HG02981 (cell line): ENCODE data around the gene CSTF3.

Source experiments
- ATAC-seq: cut with Tn5 transposase; IDR thresholded peaks from one replicate; pipeline ENCODE4 v1.9.1; 2021; ENCODE audit warnings: mild to moderate bottlenecking, moderate library complexity; ENCODE audit not compliant: unreplicated experiment

CSTF3 gene

DNA sequence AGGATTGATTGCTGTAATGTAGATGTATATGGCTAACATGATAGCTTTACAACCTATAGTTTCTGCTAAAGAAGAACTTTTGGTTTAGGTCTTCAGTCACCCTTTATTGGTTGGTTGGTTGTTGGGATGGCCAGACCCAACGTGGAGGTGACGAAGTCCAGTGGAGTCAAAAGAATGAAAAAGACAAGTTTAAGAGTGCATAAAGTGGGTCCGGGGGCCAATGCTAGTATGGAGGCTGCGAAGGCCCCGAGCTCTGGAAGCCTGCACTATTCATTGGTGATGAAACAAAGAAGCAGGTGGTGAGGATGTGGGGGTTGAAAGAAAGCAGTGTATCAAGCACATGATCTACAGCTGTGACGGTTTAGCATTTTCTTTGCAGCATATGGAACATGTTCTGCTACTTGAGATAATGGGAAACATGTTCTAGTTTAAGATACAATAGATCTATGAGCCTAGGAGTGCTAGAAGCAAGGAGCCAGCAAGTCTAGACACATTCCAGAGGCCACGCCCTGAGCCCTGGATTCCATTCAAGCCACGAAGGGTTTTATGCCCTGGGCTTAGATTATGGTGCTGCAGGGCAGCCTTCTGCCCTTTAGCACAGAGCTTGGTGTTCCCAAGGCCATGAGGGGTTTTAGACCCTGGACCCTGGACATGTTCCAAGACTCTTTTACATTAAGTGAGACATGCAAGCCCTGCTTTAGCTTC lies 115.6 kb downstream of the CSTF3 start:
- no peak for ATAC-seq

DNA sequence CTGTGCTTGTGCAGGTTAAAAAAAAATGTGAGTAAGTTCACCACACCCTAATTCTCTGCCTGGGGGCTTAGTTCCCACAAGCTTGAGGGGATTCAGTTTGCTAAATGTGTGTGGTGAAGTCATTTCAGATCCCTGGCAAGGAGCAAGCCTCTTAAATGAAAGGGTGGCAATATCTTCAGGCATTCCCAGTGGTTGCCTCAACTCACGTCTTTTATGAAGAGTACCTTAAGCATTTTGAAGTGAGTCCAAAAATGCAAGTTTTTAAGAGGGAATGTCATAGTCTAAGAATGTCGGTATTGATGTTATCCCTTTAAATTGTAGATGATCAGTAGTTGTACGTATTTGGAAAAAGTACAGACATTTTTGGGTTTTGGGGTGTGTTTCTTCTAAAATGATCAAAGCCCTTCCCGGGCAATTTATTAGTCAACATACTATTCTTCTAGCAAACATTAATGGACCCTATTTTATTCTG lies 117.0 kb downstream of the CSTF3 start:
- ATAC-seq = no peak

DNA sequence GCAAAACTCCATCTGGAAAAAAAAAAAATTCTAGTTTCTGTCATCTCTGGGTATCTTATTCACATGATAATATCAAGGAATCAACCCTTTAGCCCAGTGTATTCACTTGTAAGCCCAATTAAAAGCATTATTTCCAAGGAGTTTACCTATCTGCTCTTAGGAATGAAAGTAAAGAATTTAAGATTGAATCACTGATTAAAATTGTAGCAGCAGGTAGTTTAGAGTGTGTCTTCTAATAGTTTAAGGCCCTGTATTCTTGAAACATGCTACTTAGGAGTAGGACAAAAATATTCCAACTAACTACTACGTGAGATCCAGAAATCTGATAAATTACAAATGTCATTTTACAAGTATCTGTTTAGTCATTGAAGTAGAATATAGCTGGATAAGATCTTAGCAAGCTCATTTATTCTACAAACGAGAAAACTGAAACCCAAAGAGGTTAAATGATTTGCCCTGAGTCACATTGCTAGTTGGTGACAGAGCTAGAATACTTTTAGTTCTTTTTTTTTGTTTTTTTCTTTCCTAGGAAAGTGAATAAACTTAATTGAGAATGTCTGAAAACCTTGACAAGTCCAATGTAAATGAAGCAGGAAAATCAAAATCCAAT lies 118.0 kb downstream of the CSTF3 start:
- ATAC-seq = no peak

DNA sequence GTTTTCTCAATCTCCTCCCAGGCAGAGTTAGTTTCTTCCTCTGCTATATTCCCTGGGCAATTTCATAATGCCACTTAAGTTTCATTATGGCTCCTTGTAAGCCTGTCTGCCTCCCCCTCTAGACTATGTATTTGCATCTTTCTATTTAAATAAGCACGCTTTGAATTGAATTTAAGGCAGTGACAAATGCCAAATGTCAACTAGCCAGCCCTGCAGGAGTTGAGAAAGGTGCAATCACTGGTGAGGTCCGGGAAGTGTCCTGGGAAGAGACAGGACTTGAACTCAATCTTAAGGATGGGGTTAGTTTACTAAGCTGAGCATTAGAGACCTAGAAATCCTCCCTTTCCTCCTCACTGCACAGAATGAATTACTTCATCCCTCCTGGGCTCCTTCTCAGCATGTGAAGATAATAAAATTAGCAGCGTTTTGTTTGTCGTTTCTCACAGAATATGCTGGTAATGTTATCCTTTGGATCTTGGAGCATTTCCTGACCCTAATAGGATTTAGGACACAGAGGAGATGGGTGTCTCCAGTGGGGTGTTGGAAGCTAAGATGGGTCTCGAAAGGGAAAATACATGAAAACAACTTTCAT lies 120.3 kb downstream of the CSTF3 start:
- ATAC-seq = no peak

DNA sequence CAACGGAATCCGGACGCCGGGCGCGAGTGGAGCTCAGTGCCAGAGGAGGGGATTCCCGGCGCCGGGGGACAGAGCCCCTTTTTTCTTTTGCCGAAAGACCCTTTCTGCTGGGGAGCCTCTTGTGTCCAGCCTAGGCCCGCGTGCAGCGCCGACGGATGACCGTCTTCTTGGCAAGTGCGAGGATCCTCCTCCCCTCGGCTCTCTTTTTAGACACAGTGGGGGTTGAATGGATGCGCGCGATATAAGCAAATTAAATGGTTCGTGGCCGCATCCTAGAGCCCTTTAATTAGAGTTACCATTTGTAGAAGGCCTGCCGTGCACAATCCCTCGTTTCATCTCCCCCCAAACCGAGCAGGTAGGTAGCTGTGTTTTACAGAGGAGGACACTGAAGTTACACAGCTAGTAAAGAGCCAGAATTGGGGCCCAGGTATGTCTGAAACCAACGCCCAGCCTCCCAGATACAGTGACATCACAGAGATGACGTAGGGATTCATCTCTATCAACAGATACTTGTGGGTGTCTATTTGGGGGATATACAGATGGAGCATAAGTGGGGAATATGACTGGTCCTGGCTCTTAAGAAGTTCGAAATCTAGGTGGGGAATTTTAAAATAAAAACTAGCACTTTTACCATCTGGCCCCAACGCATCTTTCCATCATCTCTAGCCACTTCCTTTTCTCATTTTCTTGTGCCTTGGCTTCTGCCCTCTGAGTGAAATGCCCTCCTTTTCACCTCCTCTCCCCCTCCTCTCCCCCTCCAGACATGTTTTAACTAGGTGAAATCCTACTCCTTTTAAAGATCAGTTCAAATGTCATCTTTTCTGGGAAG lies 121.0 kb downstream of the CSTF3 start:
- ATAC-seq = peak; percentile 23

DNA sequence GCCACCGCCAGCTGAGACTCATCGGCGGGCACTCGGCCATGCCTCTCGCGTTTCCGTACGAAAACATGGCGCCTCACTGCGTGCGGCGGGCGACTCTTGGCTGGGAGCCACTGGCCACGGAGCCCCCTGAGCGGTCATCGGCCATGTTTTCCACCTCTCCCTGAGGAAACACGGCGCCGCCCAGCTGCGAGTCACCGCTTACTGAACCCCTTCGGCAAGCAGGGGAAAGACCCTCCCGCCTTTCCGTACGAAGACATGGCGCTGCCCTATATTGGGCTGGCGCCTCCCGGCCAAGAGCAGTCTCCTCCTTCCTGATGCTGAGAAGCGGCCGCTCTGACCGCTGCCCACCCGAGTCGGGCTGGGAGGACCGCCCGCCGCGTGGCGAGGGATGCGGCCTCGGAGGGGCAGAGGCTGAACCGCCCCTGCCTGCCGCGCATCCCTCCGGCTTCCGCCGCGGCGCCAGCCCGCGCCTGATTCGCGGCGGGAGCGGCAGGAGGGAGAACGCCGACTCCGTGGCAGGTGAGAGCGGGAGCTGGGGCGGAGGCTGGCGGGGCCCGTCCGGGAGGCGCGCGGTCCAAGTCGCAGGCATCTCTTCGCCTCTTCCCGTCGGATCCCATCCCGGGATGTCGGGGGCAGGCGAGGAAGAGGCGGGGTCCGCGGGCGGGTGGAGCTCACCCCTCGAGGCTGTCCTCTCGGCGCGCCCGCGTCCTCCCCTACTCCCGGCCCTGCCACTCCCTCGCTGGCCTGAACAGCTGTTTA lies 121.8 kb downstream of the CSTF3 start, which contains the start of gene TCP11L1:
Gene TCP11L1 (plus strand): TSS at position 299 of the 759 bp plus-strand sequence. CDS start 4,202 bp downstream, outside the sequence.
- ATAC-seq = peak; percentile 71

DNA sequence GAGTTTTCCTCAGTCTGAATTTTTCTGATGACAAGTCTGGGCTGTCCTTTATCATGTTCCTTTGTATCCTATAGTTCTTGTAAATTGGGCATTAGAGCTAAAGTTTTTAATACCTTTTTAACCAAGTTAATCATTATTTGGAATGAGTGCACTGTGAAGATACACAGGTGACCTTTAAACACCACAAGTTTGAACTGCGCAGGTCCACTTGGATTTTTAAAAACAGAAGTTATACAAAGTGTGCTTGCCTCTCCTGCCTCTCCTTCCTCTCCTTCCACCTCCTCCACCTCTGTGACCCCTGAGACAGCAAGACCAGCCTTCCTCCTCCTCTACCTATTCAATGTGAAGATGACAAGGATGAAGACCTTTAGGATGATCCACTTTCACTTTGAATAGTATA lies 126.3 kb downstream of the CSTF3 start:
- ATAC-seq = no peak
